ENCODE results near the gene ATF6. TPM values are rescaled to one million over a fixed set of nuclear protein-coding genes. Genes with fewer than 3 reads are reported as not detected.
A peak's percentile ranks its signal among the peaks of the same experiment; 100 is the strongest.

ATF6 gene
- total and polyA plus RNA-seq, 2 of the 4 experiments (the other 2 are of a cell fraction) = 12.2 to 17.6 TPM

GRCh38 chr1:162011337-162012012 is 245.4 kb downstream of the ATF6 start:
- H4K91ac ChIP-seq (ENCODE audit: insufficient read depth, low read depth, low read length) = no peak overlapping the region
- H2AK5ac ChIP-seq (ENCODE audit: low read depth, low read length) = no peak overlapping the region
- ATAC-seq (ENCODE audit: low read depth) (peak; percentile 27; the same call in 1 of the 2 replicates), DNase-seq (no peak)
- H3K27me3 ChIP-seq (ENCODE audit: control insufficient read depth, insufficient read depth, low read length) = peaks cover 4% of the 10 kb centered on the region
- H3K9me1 ChIP-seq (ENCODE audit: insufficient read depth, low read length) = peaks cover 3% of the 10 kb centered on the region; the same call in 1 of the 2 replicates
- no peak overlapping the region for H2AFZ ChIP-seq (replicated peaks; ENCODE audit: low read length, poor library complexity)
- no TSS peak for BruUV-seq (replicated peaks)
- WGBS, 2 experiments (ENCODE audit: extremely low coverage in 2 of 2, insufficient read length in 1 of 2) = no CpG with 5 or more reads among the region's 9 CpGs
- no peak overlapping the region for H2BK120ac ChIP-seq (ENCODE audit: low read depth, low read length)
- no peak overlapping the region for H3K9ac ChIP-seq (ENCODE audit: low read depth, low read length)
- no peak overlapping the region for H4K8ac ChIP-seq (ENCODE audit: low read depth in 2 of 2, low read length in 2 of 2)
- no peaks in the 10 kb centered on the region for H3K36me3 ChIP-seq (ENCODE audit: control insufficient read depth, insufficient read depth, low read length)
- in situ Hi-C loops (cut with MboI; ENCODE audit: low sequenced_read_pairs) = no loop called here
- TF ChIP-seq FOS (IDR thresholded peaks at IDR 0.05; ENCODE audit: low read depth, low read length) (no peak), CTCF (conservative IDR thresholded peaks at IDR 0.05; ENCODE audit: low read depth, low read length) (no peak), RAD21 (IDR thresholded peaks at IDR 0.05; ENCODE audit: low read length) (no peak), MXI1 (IDR thresholded peaks at IDR 0.05; ENCODE audit: borderline replicate concordance, low read depth, low read length) (no peak), USF2 (IDR thresholded peaks at IDR 0.05; ENCODE audit: low read depth, low read length) (no peak), NFE2L2 (IDR thresholded peaks at IDR 0.05; ENCODE audit: low read depth, low read length) (no peak), SMC3 (IDR thresholded peaks at IDR 0.05; ENCODE audit: low read depth, low read length) (no peak), ELK1 (IDR thresholded peaks at IDR 0.05; ENCODE audit: borderline replicate concordance, low read depth, low read length) (no peak), RCOR1 (IDR thresholded peaks at IDR 0.05; ENCODE audit: insufficient replicate concordance, low read length) (no peak), CEBPB (IDR thresholded peaks at IDR 0.05; ENCODE audit: low read depth, low read length) (no peak), RFX5 (IDR thresholded peaks at IDR 0.05; ENCODE audit: low read depth, low read length) (no peak), POLR2A (IDR thresholded peaks at IDR 0.05; ENCODE audit: low read depth, low read length) (no peak), BHLHE40 (IDR thresholded peaks at IDR 0.05; ENCODE audit: low read depth, low read length) (no peak)
- H3K56ac ChIP-seq (ENCODE audit: extremely low read depth, insufficient read depth, low read length) = no peak overlapping the region
- no peaks in the 10 kb centered on the region for H3K79me1 ChIP-seq (ENCODE audit: low read depth in 1 of 2, low read length in 2 of 2)
- H3K4me1 ChIP-seq (ENCODE audit: control insufficient read depth, insufficient read depth, low read length) = no peaks in the 10 kb centered on the region; the same call in 1 of the 2 replicates
- dilution Hi-C loops (cut with HindIII; ENCODE audit: low sequenced_read_pairs, unreplicated experiment) = no loop called here
- no peak overlapping the region for H4K5ac ChIP-seq (ENCODE audit: low read depth, low read length)
- no peak overlapping the region for H3K4me2 ChIP-seq (ENCODE audit: low read depth, low read length)
- intact Hi-C loops (cut with micrococcal nuclease) = no loop called here
- H3K4me3 ChIP-seq (ENCODE audit: insufficient read depth, low read depth, low read length) = no peak overlapping the region
- H3K9me3 ChIP-seq (ENCODE audit: control insufficient read depth, insufficient read depth, low read length) = no peaks in the 10 kb centered on the region
- H3K4ac ChIP-seq (ENCODE audit: low read depth, low read length) = no peak overlapping the region
- ChIA-PET CTCF (interaction anchor here (0.6 to 1.6 kb wide), 3 partner anchors 12 to 219 kb away, joined by 3 to 6 read pairs (median 4); partner anchors contain the start of gene OLFML2B), POLR2A (ENCODE audit: unreplicated experiment) (no interaction called here)
- H4K20me1 ChIP-seq (ENCODE audit: insufficient read depth, low read length) = no peaks in the 10 kb centered on the region
- no peak overlapping the region for H2BK15ac ChIP-seq (ENCODE audit: low read depth, low read length)
- no peak overlapping the region for H3K18ac ChIP-seq (ENCODE audit: low read depth, low read length)
- H3K23ac ChIP-seq (ENCODE audit: low read depth, low read length) = no peak overlapping the region
- H2AK9ac ChIP-seq (replicated peaks; ENCODE audit: low read depth, low read length, poor library complexity) = no peak overlapping the region
- no peak overlapping the region for H3K14ac ChIP-seq (replicated peaks; ENCODE audit: low read depth, low read length)
- H2BK20ac ChIP-seq (ENCODE audit: low read depth, low read length) = no peak overlapping the region
- H2BK5ac ChIP-seq (ENCODE audit: low read depth, low read length, poor library complexity, severe bottlenecking) = no peak overlapping the region
- H3K27ac ChIP-seq (ENCODE audit: insufficient read depth, low read length) = no peak overlapping the region
